ENCODE data around the gene EIF1.
A peak's percentile ranks its signal among the peaks of the same experiment; 100 is the strongest.

The EIF1 gene

GRCh38 chr17:41705271-41705991, 16.7 kb downstream of the EIF1 start:
- no peak for DNase-seq

- DNase-seq: no peak
These were observed 19.4 kb downstream of the EIF1 start for GRCh38 chr17:41707803-41708669.

- DNase-seq: no peak
These were observed 21.9 kb downstream of the EIF1 start for GRCh38 chr17:41710472-41711090.

- no peak for DNase-seq
These were observed 23.1 kb downstream of the EIF1 start, which contains the start of gene GAST for GRCh38 chr17:41711669-41712400. Gene GAST, plus strand, starts transcription at chr17:41712331. Its CDS starts 3,106 bp downstream, at chr17:41715437.

- DNase-seq: peak in 1 of 2 donors; percentile 9
These were observed 29.0 kb downstream of the EIF1 start for GRCh38 chr17:41717408-41718286.

GRCh38 chr17:41718287-41718645, 29.6 kb downstream of the EIF1 start:
- no peak for DNase-seq

GRCh38 chr17:41722231-41722630, 33.5 kb downstream of the EIF1 start:
- DNase-seq: no peak

- no peak for DNase-seq
These were observed 35.3 kb downstream of the EIF1 start for GRCh38 chr17:41723801-41724475.

- no peak for DNase-seq
These were observed 35.9 kb downstream of the EIF1 start for GRCh38 chr17:41724476-41725050.

- no peak for DNase-seq
These were observed 36.4 kb downstream of the EIF1 start for GRCh38 chr17:41725134-41725533.

GRCh38 chr17:41728056-41728455, 39.4 kb downstream of the EIF1 start:
- no peak for DNase-seq

- DNase-seq: no peak
These were observed 41.8 kb downstream of the EIF1 start for GRCh38 chr17:41730479-41730878.

- no peak for DNase-seq
These were observed 43.2 kb downstream of the EIF1 start for GRCh38 chr17:41731836-41732235.

- DNase-seq: no peak
These were observed 44.9 kb downstream of the EIF1 start for GRCh38 chr17:41733348-41734138.

- DNase-seq: peak in 1 of 2 donors; percentile 9
These were observed 45.7 kb downstream of the EIF1 start, which contains the start of gene HAP1 for GRCh38 chr17:41734139-41734948. Gene HAP1, minus strand, starts transcription at chr17:41734643. Its CDS starts 9 bp downstream, at chr17:41734634.

- no peak for DNase-seq
These were observed 46.2 kb downstream of the EIF1 start for GRCh38 chr17:41734949-41735313.

GRCh38 chr17:41735744-41736143, 47.1 kb downstream of the EIF1 start:
- no peak for DNase-seq

GRCh38 chr17:41736983-41737679, 48.4 kb downstream of the EIF1 start:
- peak in 1 of 2 donors; percentile 5 for DNase-seq

GRCh38 chr17:41737680-41738023, 49.0 kb downstream of the EIF1 start:
- no peak for DNase-seq

Measured in CD4-positive, alpha-beta T cell treated with Interleukin-4 for 1 hour (primary cell).